Spinal cord (tissue), 10 donors: Measurements from ENCODE around the gene PSD4. TPM values are rescaled to one million over a fixed set of nuclear protein-coding genes. Genes with fewer than 3 reads are reported as not detected.

Experiments
- DNase-seq, 6 donors: peaks; one replicate each; pipeline versions ENCODE4 v3.0.0 to v3.0.0-alpha.2; 2013 to 2015; ENCODE audit warnings: low spot score in 6 of 6, low read depth in 4 of 6
- H3K27ac ChIP-seq: one replicate; pipeline ENCODE4 v1.5.1; 2013; ENCODE audit warnings: low read depth, low read length, control low read depth
- H3K27me3 ChIP-seq: one replicate; pipeline ENCODE4 v1.6.1; 2013; ENCODE audit warnings: low read length; ENCODE audit not compliant: control insufficient read depth, insufficient read depth
- H3K36me3 ChIP-seq: one replicate; pipeline ENCODE4 v1.6.1; 2013; ENCODE audit warnings: low read length; ENCODE audit not compliant: control insufficient read depth, insufficient read depth
- H3K4me1 ChIP-seq: one replicate; pipeline ENCODE4 v1.6.1; 2013; ENCODE audit warnings: low read length; ENCODE audit not compliant: control insufficient read depth, insufficient read depth
- H3K4me3 ChIP-seq: one replicate; pipeline ENCODE4 v1.5.1; 2013; ENCODE audit warnings: low read depth, low read length, control low read depth
- H3K9me3 ChIP-seq: one replicate; pipeline ENCODE4 v1.6.1; 2013; ENCODE audit warnings: low read length; ENCODE audit not compliant: control insufficient read depth, insufficient read depth
- WGBS: methylation state at CpG from one replicate; pipeline ENCODE4 v1.1.5; 2013; ENCODE audit warnings: missing lambda C conversion rate; ENCODE audit not compliant: insufficient coverage; 5-methylcytosine and 5-hydroxymethylcytosine counted together
- polyA plus RNA-seq, 2 donors: library from polyadenylated mRNA; unstranded; fragments of 120-200 nt; gene quantifications; one replicate each; pipeline ENCODE4 v1.2.1, GENCODE V29; 2013; ENCODE audit not compliant: insufficient read length in 2 of 2
- total RNA-seq, 2 donors: library from RNA; depleted of rRNA in 1 of 2; stranded (reverse); fragments of 120-200 nt in 1 of 2; fragments of >200 nt in 1 of 2; gene quantifications; one replicate each; pipeline versions ENCODE4 v1.2.3 to v1.2.4, GENCODE V29; 2013 to 2014
- donor health status: healthy.

The PSD4 gene
- total and polyA plus RNA-seq, 4 donors = 4.2 to 7.1 (median 5.9) TPM

DNA sequence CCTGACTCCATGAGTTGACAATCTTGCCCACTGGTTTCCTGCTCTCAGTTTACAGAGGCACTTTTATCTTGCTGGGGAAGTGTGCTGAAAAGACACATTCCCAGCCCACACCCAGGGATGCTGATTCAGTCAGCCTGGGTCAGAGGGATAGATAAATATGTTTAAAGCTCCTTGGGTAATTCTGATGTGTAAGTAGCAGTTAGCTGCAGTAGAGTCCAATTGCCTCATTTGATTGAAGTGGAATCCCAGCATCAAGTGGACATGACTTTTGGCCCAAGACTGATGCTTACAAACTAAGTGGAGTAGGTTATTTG, 29.4 kb downstream of the PSD4 start:
- no peak overlapping the region for H3K27ac ChIP-seq

DNA sequence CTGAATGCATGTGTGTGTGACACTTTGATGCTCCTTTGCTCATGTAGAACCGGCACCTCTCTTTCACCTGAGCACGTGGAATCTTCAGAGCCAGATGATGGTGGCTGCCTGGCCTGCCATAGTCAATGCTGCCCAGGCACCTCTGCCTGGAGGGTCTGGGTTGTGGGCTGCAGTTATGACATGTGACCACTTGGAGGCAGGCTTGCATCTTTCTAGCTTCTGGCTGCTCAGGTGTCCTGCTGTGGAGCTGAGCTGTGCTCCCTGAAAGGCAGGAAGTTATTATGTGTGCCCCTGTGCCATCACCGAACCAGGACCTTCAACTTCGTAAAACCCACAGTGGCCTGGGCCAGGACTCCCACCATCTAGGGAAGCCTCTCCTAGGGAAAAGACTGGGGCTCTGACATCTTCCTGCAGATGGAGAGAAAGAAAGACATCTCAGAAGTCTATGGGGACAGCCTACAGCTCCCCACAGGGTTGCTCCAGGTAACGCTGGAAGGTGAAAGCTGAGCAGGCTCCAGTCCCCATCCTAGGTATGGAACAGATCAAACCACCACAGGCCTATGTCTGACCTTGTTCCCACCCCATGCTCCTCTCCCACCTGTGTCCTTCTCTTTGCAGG, 30.2 kb downstream of the PSD4 start:
- Histone ChIP-seq H3K27me3 (no peaks in the 10 kb centered on the region), H3K9me3 (no peaks in the 10 kb centered on the region), H3K36me3 (peaks cover 7% of the 10 kb centered on the region), H3K4me3 (no peak overlapping the region), H3K4me1 (peaks cover 35% of the 10 kb centered on the region), H3K27ac (no peak overlapping the region)
- 31% methylated on average over 5 of the region's 5 CpGs for WGBS
- DNase-seq = peak in 4 of 6 donors; percentile 57 to 93 (median 73)

More for the DNA sequence above, 29.4 kb downstream of the PSD4 start:
- Histone ChIP-seq H3K36me3 (peaks cover 7% of the 10 kb centered on the region), H3K4me3 (no peak overlapping the region), H3K4me1 (peaks cover 40% of the 10 kb centered on the region), H3K9me3 (no peaks in the 10 kb centered on the region), H3K27me3 (no peaks in the 10 kb centered on the region)
- DNase-seq = no peak

DNA sequence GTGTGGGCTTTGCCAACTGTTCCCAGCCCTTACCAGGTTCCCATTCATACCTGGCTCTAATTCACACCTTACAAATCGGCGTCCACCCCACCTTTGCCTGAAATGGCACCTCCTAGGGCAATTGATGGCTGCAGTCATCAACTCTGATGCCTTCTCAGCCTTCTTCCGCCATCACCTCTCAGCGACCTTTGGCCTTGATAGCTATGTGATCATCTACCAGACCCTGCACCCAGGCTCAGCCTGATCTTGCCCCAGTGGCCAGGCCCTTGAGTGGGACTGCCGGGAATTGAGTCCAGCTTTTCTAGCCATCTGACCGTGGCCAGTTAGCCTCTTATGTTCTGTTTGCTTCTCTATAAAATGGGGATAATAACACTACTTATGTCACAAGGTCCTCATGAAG, 32.5 kb downstream of the PSD4 start:
- no peak for DNase-seq
- 88% methylated on average over 4 of the region's 6 CpGs for WGBS
- H3K9me3 ChIP-seq = no peaks in the 10 kb centered on the region
- H3K27ac ChIP-seq = no peak overlapping the region
- no peaks in the 10 kb centered on the region for H3K27me3 ChIP-seq
- peaks cover 4% of the 10 kb centered on the region for H3K36me3 ChIP-seq
- no peak overlapping the region for H3K4me3 ChIP-seq
- H3K4me1 ChIP-seq = peaks cover 29% of the 10 kb centered on the region

DNA sequence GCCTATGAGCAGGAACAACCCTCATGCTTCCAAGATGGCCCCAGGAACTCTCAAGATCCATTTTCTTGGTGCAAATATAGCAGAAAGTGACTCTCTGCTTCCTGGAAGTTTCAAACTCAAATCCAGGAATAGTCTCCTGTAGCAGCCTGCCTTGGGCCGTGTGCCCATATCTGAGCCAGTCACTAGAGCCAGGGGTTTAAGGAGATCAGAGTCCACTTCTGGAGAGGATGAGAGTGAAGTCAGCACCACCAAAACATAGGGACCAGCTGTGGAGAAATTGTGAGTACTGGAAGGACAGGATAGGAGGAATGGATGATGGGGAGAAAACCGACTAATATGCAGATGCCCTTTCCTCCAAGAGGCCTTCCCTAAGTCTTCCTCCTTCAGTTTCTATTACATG, 33.2 kb downstream of the PSD4 start:
- Histone ChIP-seq H3K27me3 (no peaks in the 10 kb centered on the region), H3K36me3 (no peaks in the 10 kb centered on the region), H3K4me3 (no peak overlapping the region), H3K9me3 (no peaks in the 10 kb centered on the region), H3K27ac (no peak overlapping the region), H3K4me1 (peaks cover 29% of the 10 kb centered on the region)
- no peak for DNase-seq
- no CpG with 5 or more reads among the region's 2 CpGs for WGBS

DNA sequence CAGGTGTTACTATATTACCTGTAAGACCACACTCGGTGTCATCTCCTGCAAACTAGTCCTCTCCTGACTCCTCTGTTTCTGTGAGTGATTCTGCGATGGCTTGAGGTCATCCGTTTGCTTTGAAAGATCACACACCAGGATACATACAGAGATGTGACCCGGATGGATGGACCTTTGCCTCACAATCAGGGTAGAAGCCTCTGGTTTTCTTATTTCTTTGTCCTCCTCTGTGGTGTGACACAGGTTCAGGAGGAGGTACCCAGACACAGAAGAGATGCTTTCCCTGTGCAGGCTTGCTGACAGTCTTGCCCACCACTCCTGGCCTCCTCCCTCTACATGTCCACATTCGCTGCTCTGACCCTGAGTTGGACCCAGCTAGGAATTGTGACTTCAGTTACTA, 34.6 kb downstream of the PSD4 start:
- Histone ChIP-seq H3K4me3 (no peak overlapping the region), H3K9me3 (no peaks in the 10 kb centered on the region), H3K36me3 (no peaks in the 10 kb centered on the region), H3K4me1 (peaks cover 33% of the 10 kb centered on the region), H3K27ac (no peak overlapping the region), H3K27me3 (no peaks in the 10 kb centered on the region)
- WGBS = 92% methylated on average over 4 of the region's 5 CpGs
- no peak for DNase-seq

DNA sequence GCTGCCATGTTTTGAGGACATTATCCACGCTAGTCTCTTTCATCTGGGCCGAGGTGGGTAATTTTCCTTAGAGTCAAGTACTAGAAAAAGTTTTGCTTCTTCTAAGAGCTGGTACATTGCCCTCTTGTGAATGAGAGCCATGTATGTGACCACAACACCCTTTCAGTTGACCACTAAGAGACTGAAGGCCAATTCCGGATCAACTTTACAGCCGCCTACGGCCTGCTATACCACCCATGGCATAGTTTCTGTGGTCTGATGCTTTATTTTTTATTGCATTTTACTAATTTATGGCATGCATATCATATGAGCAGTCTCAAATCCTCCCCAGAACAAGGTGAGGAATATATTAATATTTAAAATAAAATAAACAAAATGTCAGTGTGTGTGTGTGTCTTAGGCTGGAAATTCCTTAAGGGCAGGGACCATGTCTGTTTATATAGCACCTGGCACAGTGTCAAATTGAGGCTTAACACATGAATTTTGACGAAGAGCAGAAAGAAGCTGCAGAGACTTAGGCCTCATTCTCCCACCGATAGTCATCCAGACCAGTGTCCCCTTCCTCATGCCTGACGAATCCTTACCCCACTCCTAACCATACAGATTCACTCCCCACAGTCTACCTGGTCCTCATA, 35.4 kb downstream of the PSD4 start:
- no peak for DNase-seq
- H3K27ac ChIP-seq = no peak overlapping the region
- no peak overlapping the region for H3K4me3 ChIP-seq
- 66% methylated on average over 5 of the region's 8 CpGs for WGBS
- no peaks in the 10 kb centered on the region for H3K9me3 ChIP-seq
- no peaks in the 10 kb centered on the region for H3K36me3 ChIP-seq
- peaks cover 36% of the 10 kb centered on the region for H3K4me1 ChIP-seq
- no peaks in the 10 kb centered on the region for H3K27me3 ChIP-seq

DNA sequence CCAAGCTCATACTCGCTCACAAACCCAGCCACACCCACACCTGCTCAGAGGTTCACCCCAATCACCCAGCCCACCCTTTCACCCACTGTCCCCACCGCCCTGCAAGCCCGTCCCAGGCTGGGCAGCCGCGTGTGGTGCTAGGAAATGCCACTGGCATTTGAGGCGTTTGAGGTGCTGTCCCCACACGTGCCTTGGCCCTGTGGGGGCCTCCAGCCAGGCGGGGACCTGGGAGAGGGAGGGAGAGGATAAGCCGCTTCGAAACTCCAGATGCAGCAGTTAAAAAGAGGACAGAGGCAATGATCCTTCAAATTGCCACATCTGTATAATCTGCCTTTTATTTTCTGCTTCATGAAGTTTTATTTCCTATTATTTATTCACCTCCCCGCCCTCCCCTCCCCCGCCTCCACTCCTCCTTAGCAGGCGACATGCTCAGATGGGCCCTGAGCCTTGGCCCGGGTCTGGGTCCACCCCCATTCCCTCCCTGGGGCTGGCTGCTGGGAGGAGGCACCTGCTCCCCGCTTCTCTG, 35.9 kb downstream of the PSD4 start:
- no peak overlapping the region for H3K27ac ChIP-seq

DNA sequence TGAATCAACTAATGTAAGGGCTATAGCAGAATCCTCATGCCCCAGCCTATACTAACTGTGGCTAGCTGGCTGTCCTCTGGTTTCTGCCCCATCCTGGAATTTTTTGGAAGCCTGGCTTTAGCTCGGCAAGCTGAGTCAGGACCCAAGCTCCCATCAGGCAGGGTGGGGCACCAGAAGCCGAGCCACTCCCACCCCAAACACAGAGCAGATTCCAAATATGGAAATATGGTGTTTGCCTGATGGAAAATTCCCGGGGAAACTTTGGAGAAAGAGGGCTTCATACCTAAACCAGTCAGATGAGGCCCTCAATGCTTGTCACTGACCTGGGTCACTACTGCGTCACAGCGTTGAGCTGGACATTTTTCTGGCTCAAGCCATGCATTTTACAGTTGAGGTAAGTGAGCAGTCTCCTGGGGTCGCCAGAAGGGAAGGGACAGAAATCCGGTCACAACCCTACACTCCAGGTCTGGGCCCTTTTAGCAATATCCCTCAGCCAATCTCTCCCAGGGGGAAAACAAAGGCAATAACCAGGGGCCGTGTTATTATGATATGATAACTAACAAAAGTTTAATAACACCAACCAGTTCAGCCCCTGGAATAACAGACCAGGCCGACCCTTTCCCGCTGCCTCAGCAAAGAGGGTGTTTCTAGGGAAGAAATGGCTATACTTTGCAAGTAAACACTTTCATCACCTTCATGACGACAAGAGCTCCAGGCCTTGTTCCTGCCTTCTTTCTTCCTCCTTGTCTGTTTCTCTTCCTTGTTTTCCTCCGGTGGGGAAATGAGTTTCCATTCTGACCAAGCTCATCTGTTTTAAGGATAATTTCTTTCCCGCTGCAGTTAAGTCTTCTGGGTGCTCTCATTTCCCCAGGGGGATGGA, 37.7 kb downstream of the PSD4 start:
- no peaks in the 10 kb centered on the region for H3K9me3 ChIP-seq
- WGBS = 100% methylated on average over 2 of the region's 13 CpGs
- peaks cover 49% of the 10 kb centered on the region for H3K4me1 ChIP-seq
- no peaks in the 10 kb centered on the region for H3K36me3 ChIP-seq
- peak in 1 of 6 donors; percentile 67 for DNase-seq
- no peaks in the 10 kb centered on the region for H3K27me3 ChIP-seq
- H3K4me3 ChIP-seq = no peak overlapping the region
- H3K27ac ChIP-seq = peak overlapping the region; percentile 35

More for the DNA sequence above, 35.9 kb downstream of the PSD4 start:
- WGBS = 64% methylated on average over 8 of the region's 15 CpGs
- H3K27me3 ChIP-seq = no peaks in the 10 kb centered on the region
- no peak overlapping the region for H3K4me3 ChIP-seq
- peaks cover 37% of the 10 kb centered on the region for H3K4me1 ChIP-seq
- H3K9me3 ChIP-seq = no peaks in the 10 kb centered on the region
- no peaks in the 10 kb centered on the region for H3K36me3 ChIP-seq
- peak in 1 of 6 donors; percentile 68 for DNase-seq

DNA sequence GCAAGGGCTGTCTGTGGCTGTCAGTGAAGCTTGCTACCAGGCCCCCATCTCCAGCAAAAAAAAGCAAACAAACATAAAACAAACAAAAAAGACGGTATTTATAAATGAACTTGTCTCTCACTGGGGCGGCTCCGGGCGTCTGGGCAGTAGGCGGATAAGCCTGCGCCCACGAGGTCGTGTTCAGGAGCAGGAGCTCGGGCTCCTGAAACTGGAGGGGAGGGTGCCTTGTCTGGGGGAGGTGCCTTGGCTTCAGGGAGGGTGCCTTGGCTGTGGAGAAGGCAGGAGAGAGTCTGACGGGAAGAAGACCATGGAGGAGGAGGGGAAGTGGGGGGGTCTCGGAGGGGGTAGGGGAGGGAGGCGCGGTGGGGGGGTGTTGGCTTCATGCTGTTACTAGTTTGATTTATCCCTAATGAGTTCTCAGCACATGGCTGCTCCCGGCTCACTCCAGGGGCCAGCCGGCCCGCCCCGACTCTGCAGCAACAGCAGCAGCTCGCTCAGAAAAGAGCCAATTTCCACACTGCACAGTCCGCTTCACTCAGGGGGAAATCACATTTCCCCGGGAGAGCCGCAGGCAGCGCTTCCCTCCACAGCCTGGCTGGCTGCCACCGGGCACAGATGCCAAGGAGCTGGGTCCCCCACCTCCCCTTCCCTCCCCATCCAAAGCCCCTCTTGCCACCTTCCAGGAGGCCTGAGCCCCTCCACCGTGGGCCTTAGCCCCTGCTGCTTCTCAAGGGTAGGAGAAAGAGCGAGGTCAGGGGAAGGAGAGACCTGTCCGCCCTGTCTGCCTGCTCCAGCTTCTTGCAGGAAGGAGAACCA, 38.7 kb downstream of the PSD4 start:
- no peaks in the 10 kb centered on the region for H3K9me3 ChIP-seq
- DNase-seq = peak in 4 of 6 donors; percentile 43 to 95 (median 74)
- 12% methylated on average over 18 of the region's 26 CpGs for WGBS
- no peaks in the 10 kb centered on the region for H3K36me3 ChIP-seq
- H3K27me3 ChIP-seq = no peaks in the 10 kb centered on the region
- H3K27ac ChIP-seq = peak overlapping the region; percentile 35
- peaks cover 56% of the 10 kb centered on the region for H3K4me1 ChIP-seq
- no peak overlapping the region for H3K4me3 ChIP-seq
